Stimulated activated CD8-positive, alpha-beta memory T cell treated with anti-CD3 and anti-CD28 coated beads, Interleukin-4, amount 100 ng/mL, for 24 hours (primary cell): ENCODE results near the gene FGGY.
"Not testable (repeated sequence)": the region's sequence is repeated elsewhere in the genome, so short reads cannot be mapped to it uniquely, and the experiment has no call there.

Source experiments
- DNase-seq: peaks from one replicate; pipeline ENCODE4 v3.0.0-alpha.2; 2020; ENCODE audit warnings: low read depth

The FGGY gene

DNA sequence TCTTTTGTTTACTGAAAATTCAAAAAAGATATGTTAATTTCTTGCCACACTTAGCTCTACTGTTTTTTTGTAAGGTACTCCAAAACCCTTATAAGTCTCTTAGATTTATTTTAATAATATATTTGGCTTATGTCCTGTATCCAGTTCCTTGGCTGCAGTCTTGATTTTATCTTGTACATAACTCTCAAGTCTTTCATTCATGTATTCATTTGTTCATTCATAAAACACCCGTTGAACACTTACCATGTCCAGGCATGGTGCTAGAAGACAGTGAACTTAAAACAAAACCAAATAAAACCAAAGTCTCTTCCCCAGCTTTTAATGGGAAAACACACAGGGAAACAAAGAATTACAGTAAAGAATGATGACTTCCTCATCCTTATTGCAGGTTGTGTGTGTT, 215.8 kb downstream of the FGGY start:
- no peak for DNase-seq

DNA sequence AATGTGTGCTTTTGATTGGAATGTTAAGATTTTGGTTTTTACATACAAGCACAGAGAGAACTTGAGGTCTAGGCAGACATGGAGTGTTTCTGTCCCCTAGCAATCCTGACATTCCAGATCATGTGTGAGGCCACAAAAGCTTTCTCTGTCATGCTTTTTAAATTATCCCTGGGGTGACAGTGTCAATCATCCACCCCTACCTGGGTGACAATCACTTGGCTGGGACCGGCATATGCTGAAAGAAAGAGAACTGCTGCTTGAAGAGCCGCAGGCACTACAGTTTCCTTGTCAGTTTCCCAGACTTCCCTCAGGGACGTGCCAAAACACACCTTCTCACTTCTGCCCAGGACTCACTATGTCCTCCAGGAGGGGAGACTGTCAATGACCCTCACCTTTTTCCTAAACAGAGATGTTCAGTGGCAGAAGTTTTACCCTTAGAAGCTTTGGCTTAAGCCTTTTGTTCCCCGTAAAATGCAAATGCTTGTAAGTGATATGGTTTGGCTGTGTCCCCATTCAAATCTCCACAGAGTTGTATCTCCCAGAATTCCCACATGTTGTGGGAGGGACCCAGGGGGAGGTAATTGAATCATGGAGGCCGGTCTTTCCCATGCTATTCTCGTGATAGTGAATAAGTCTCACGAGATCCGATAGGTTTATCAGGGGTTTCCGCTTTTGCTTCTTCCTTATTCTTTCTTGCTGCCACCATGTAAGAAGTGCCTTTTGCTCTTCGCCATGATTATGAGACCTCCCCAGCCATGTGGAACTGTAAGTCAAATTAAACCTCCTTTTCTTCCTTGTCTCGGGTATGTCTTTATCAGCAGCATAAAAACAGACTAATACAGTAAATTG, 217.4 kb downstream of the FGGY start:
- no peak for DNase-seq

GRCh38 chr1:59516881-59517280, 220.0 kb downstream of the FGGY start:
- no peak for DNase-seq

- no peak for DNase-seq
These were observed 223.3 kb downstream of the FGGY start for GRCh38 chr1:59520194-59520593.

DNA sequence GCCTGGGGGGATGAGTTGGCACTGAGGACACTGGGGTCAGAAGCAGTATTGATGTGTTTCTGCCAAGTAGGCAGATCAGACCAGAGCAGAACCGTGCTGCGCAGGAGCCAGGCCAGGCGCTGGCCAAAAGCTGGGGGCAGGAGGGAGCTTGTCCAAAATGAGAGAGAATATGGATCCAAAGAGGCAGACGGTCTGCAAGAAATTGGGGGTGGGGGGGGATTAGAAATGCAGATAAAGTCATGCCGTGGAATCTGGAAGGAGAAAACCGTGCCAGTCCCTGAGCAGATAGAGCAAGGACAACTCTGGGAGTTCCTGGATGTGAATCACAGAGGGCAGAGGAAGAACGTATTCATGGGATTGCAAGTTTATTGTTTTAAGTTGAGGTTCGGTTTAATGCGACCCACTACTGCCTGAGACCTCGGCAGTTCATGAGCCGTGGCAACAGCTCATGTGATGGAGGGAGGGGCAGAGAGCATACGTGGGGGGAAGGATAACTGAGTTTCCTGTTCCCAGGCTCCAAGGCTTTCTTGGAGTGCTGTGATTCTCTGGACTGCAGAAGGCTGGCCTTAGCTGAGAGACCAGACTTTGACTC, 224.0 kb downstream of the FGGY start:
- no peak for DNase-seq

- DNase-seq: no peak
These were observed 224.6 kb downstream of the FGGY start for GRCh38 chr1:59521456-59521855.

- DNase-seq: no peak
These were observed 226.1 kb downstream of the FGGY start for GRCh38 chr1:59522925-59523505.

DNA sequence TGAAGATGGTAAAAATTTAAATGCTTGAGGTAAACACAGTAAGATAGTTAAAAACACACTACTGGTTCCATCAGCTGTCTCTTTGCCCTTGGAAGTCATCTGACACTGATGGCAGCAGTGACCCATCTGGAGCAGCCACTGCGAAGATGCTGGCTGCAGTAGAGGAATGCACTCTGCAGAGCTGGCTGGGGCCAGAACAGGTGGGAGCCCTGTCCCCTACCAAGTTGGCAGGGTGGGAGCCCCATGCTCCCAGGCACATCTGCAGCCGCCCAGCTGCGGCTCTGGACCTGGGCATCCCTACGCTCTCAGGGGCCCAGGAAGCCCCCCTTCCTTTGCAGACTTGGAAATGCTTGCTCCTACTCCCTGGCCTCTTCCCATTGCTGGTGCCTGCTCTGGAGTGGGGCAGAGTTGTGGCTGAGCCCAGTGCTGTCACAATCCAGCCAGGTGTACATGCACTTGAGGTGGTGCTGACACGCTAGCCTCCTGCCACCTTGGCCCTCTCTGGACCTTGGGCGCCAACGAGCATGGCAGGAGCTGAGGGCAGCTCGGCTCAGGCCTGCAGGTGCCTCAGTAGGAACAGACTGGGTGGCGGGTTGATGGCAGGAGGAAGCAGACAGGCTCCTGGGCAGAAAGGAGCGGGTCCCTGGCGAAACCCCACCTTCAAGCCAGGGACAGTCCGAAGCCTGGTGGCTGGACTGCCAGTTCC, 227.0 kb downstream of the FGGY start:
- no peak for DNase-seq

DNA sequence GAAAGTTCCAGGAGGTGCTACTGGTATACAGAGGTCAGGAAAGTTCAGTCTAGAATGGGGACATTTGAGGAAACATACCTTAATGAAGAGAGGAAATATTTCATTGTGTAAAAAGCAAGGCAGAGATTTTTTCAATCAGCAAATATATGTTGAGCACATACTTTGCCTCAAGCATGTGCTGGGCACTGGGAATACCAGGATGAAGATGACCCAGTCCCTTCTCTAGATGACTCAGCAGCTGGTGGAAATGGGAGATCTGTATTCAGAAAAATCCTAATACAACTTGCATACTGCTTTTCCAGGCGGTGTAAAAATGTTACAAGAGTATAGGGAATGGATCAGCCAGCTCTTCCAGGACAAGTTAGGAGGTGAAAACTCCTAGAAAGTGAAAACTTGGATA, 229.3 kb downstream of the FGGY start:
- DNase-seq: no peak

GRCh38 chr1:59528471-59528870, 231.6 kb downstream of the FGGY start:
- no peak for DNase-seq

DNA sequence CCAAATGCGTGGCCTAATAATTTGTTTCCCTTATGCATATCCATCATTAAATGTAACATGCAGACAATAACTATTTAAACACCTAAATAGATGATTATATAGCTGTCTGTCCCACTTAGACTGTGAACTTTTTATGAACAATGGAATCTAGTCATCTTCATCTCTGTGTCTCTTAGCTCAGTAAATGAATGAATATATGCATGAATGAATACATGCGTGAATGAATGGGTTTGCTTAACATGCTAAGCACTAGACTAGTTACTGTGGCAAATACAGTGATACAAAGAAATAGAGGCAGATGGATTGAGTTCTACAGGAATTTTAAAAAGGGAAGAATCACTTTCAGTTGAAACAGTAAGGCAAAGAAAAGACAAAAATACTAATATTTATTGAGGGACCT, 232.0 kb downstream of the FGGY start:
- DNase-seq: no peak

GRCh38 chr1:59530119-59530518, 233.2 kb downstream of the FGGY start:
- no peak for DNase-seq

GRCh38 chr1:59532102-59532501, 235.2 kb downstream of the FGGY start:
- DNase-seq: no peak

GRCh38 chr1:59538476-59538875, 241.6 kb downstream of the FGGY start:
- DNase-seq: not testable (repeated sequence)

DNA sequence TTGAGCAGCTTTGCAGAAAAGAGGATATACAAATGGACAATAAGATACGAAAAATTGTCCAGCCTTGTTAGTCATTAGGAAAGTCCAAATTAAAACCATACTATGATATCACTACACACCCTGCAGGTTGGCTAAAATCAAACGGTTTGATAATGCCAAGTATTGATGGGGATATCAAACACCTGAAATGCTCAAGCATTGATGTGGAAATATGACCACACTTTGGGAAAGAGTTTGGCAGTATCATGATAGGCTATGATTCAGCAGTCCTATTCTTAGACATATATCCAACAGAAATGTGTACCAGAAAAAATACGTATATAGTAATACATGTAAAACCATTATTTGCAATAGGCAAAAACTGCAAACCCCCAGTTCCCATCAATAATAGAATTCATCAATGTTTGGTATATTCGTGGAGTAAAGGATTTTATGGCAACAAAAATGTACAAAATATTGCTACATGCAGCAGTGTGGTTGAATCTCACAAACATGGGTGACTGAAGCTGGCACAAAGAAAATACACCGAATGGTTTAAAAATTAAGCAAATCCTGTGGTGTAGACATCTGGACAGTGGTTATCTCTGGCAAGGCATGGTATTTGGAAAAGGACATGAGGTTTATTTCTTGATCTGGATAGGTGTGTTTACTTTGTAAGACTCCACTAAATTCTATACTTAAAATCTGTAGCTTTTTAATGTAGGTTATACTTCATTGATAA, 243.2 kb downstream of the FGGY start:
- no peak for DNase-seq

- no peak for DNase-seq
These were observed 244.3 kb downstream of the FGGY start for GRCh38 chr1:59541161-59541560.

- no peak for DNase-seq
These were observed 245.0 kb downstream of the FGGY start for GRCh38 chr1:59541891-59542290.

DNA sequence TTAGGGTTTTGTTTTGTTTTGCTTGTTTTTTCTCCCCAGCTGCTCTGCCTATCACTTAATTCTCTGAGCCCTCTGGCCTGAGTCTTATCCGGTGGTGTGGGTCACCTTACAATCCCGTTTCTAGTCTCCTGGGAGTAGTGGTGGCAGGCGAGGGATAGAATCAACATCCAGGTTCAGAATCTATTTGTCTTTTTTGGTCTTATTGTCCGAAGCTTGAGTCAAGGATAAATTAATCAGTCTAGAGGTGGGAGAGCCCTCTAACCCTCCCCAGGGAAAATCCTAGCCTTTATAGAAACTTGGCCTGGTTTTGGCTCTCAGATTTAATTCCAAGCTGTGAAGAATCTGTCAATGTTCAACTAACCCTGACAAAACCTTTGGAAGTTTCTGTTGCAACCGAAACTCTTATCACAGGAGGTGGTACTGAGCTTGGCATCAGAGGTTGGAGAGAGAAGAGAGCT, 246.3 kb downstream of the FGGY start:
- no peak for DNase-seq

DNA sequence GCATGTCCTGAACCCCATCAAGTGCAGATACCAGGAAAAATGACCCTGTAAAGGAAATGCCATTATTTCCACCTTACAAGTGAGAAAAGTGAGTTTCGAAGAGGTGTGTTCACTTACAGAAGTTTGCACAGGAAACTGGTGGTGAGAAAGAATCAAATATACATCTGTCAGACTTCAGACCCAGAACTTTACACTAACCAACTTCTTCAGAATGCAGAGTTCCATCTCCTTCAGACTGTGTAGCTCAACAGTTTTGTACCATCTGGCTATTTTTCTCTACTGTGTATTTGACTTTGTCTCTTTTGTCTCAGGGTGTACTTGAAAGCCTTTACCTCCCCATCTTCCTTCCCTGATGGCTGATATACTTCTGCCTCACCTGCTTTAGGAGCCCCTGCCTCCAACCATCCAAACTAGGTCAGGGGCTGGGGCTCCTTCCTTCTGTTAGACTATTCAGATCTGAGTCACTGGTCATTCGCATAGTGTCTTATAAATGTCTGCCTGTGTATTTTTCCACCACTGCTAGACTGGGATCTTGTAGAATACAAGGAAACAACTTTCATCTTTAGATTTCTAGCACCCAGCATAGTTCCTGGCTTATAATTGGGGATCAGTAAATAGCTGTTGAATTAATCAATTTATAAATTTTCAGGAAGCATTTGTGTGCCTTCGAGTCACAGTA, 247.9 kb downstream of the FGGY start:
- no peak for DNase-seq

DNA sequence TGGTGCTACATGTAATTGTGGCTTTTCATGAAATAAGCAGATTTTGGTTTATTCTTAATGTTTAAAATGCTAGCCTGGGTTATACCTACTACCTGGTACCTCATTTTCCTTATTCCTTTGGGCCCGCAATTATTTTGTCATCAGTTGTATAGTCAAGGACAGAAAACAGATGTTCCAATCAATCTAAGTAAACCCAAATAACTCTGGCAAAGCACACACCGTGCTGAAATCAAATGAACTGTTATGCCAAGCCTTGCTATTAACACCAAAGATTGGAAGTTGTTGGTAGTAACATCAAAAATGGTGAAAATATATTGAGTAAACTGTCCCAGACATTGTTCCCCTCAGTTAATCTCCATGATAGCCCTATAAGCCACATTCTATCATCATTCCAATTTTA, 248.9 kb downstream of the FGGY start:
- DNase-seq: no peak

- no peak for DNase-seq
These were observed 252.4 kb downstream of the FGGY start for GRCh38 chr1:59549066-59549837.
